Measurements from ENCODE around the gene PARD3. TPM values are rescaled to one million over a fixed set of nuclear protein-coding genes. Genes with fewer than 3 reads are reported as not detected.

The PARD3 gene
- total RNA-seq, 1 donor from 2014 or later = 35.4 TPM

DNA sequence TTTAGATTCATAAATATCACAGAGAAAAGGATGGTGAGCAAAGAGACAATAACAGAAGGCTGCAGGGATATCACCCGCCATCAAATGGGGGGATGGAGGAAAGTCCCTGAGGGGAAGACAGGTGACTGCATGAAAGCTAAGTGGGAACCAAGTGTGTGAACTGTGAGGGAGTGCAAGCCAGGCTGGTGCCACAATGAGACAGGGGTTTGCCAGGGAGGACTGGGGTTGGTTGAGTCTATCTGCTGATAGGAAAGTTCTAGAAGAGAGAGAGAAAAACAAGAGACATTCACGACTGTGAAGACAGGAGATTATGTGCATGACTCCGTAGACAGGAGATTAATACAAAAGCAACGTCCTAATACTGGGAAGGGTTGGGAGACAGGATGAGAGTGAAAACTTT, 376.4 kb downstream of the PARD3 start:
- no peak for FAIRE-seq
- no peak overlapping the region for H2AFZ ChIP-seq (ENCODE audit: low read depth, low read length)
- H3K9me3 Mint-ChIP-seq (ENCODE audit: unreplicated experiment) = no peaks in the 10 kb centered on the region
- no peaks in the 10 kb centered on the region for H3K9me3 ChIP-seq (ENCODE audit: insufficient read depth, low read depth, low read length)
- H3K4me1 Mint-ChIP-seq (ENCODE audit: low read depth, unreplicated experiment) = peaks cover 8% of the 10 kb centered on the region
- no peak overlapping the region for H3K4me3 ChIP-seq (ENCODE audit: insufficient read depth, low read depth, low read length)
- H3K27me3 ChIP-seq (ENCODE audit: insufficient read depth, low read length) = no peaks in the 10 kb centered on the region
- H3K79me2 ChIP-seq (ENCODE audit: insufficient read depth, low read length) = no peaks in the 10 kb centered on the region
- no peaks in the 10 kb centered on the region for H3K36me3 Mint-ChIP-seq (ENCODE audit: low read depth, unreplicated experiment)
- H4K20me1 ChIP-seq (ENCODE audit: insufficient read depth, low read length) = peaks cover 4% of the 10 kb centered on the region
- no peak overlapping the region for H3K4me3 Mint-ChIP-seq (ENCODE audit: unreplicated experiment)
- H3K27me3 Mint-ChIP-seq (ENCODE audit: low read depth, unreplicated experiment) = no peaks in the 10 kb centered on the region
- no peak for TF ChIP-seq EZH2 (IDR thresholded peaks at IDR 0.05; ENCODE audit: insufficient read depth, low read length)
- TF ChIP-seq, protein P1, sequence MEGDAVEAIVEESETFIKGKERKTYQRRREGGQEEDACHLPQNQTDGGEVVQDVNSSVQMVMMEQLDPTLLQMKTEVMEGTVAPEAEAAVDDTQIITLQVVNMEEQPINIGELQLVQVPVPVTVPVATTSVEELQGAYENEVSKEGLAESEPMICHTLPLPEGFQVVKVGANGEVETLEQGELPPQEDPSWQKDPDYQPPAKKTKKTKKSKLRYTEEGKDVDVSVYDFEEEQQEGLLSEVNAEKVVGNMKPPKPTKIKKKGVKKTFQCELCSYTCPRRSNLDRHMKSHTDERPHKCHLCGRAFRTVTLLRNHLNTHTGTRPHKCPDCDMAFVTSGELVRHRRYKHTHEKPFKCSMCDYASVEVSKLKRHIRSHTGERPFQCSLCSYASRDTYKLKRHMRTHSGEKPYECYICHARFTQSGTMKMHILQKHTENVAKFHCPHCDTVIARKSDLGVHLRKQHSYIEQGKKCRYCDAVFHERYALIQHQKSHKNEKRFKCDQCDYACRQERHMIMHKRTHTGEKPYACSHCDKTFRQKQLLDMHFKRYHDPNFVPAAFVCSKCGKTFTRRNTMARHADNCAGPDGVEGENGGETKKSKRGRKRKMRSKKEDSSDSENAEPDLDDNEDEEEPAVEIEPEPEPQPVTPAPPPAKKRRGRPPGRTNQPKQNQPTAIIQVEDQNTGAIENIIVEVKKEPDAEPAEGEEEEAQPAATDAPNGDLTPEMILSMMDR (IDR thresholded peaks at IDR 0.05; ENCODE audit: insufficient read depth, low read depth, low read length) = no peak
- H3K4me1 ChIP-seq (ENCODE audit: insufficient read depth, low read length) = peaks cover 7% of the 10 kb centered on the region
- no peaks in the 10 kb centered on the region for H3K36me3 ChIP-seq (ENCODE audit: insufficient read depth, low read length)
- no peak overlapping the region for H3K27ac Mint-ChIP-seq (ENCODE audit: unreplicated experiment)
- no peak for DNase-seq (ENCODE audit: low read depth)
- H3K9ac ChIP-seq (ENCODE audit: low read length) = no peak overlapping the region
- no peak overlapping the region for H3K4me2 ChIP-seq (ENCODE audit: low read length)
- no peak overlapping the region for H3K27ac ChIP-seq (ENCODE audit: low read depth, low read length)

DNA sequence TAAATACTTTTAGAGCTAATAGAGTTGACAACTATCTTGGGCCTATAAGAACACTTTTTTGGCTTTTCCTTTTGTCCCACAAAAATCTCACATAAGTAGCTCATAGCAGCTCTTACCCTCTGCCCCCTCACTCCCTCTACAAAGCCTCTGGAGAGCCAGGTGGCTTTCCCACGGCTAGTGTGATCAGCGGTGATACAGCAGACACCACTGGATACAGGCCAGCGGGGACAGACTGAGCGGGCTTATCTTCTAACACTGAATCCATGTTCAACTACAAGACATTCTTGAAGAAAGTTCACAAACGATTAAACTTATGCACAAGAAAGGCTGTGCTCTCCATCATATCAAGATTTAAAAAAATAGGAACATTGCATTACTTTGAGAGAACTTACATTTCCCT, 377.2 kb downstream of the PARD3 start:
- no peak overlapping the region for H3K4me3 Mint-ChIP-seq (ENCODE audit: unreplicated experiment)
- no peak overlapping the region for H3K27ac ChIP-seq (ENCODE audit: low read depth, low read length)
- no peak for FAIRE-seq
- no peak overlapping the region for H3K4me3 ChIP-seq (ENCODE audit: insufficient read depth, low read depth, low read length)
- no peak overlapping the region for H3K9ac ChIP-seq (ENCODE audit: low read length)
- peaks cover 4% of the 10 kb centered on the region for H4K20me1 ChIP-seq (ENCODE audit: insufficient read depth, low read length)
- no peaks in the 10 kb centered on the region for H3K9me3 ChIP-seq (ENCODE audit: insufficient read depth, low read depth, low read length)
- H3K9me3 Mint-ChIP-seq (ENCODE audit: unreplicated experiment) = no peaks in the 10 kb centered on the region
- H3K27ac Mint-ChIP-seq (ENCODE audit: unreplicated experiment) = no peak overlapping the region
- no peaks in the 10 kb centered on the region for H3K27me3 Mint-ChIP-seq (ENCODE audit: low read depth, unreplicated experiment)
- TF ChIP-seq EZH2 (IDR thresholded peaks at IDR 0.05; ENCODE audit: insufficient read depth, low read length) = no peak
- TF ChIP-seq, protein P1 (IDR thresholded peaks at IDR 0.05; ENCODE audit: insufficient read depth, low read depth, low read length) = no peak
- peaks cover 9% of the 10 kb centered on the region for H3K4me1 ChIP-seq (ENCODE audit: insufficient read depth, low read length)
- no peaks in the 10 kb centered on the region for H3K79me2 ChIP-seq (ENCODE audit: insufficient read depth, low read length)
- peaks cover 14% of the 10 kb centered on the region for H3K4me1 Mint-ChIP-seq (ENCODE audit: low read depth, unreplicated experiment)
- DNase-seq (ENCODE audit: low read depth) = no peak
- H3K36me3 Mint-ChIP-seq (ENCODE audit: low read depth, unreplicated experiment) = no peaks in the 10 kb centered on the region
- H2AFZ ChIP-seq (ENCODE audit: low read depth, low read length) = no peak overlapping the region
- H3K4me2 ChIP-seq (ENCODE audit: low read length) = no peak overlapping the region
- H3K27me3 ChIP-seq (ENCODE audit: insufficient read depth, low read length) = no peaks in the 10 kb centered on the region
- no peaks in the 10 kb centered on the region for H3K36me3 ChIP-seq (ENCODE audit: insufficient read depth, low read length)

DNA sequence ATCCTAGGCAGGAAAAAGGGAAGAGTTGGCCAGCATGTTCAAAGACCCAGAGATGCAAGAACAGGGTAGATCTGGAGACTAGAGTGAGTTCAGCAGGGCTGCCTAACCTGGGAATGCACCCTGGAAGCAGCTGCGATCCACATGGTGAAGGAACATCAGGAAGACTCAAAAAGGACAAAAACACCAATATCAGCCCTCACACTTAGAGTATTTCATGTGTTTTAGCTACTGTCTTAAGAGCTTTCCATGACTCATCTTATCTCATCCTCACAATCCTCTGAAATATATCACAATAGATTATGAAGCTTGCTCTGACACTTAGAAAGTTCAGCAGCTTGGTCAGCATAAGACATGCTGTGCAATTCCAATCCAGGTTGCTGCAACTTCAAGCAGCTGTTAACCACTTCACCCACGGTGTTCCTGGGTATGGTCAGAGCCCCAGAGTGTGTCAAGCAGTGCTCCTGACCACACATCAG, 380.9 kb downstream of the PARD3 start:
- DNase-seq (ENCODE audit: low read depth) = peak; percentile 69
- H3K4me3 ChIP-seq (ENCODE audit: insufficient read depth, low read depth, low read length) = no peak overlapping the region
- peak overlapping the region; percentile 58 for H3K4me2 ChIP-seq (ENCODE audit: low read length)
- TF ChIP-seq, protein P1 (IDR thresholded peaks at IDR 0.05; ENCODE audit: insufficient read depth, low read depth, low read length) = no peak
- no peak for TF ChIP-seq EZH2 (IDR thresholded peaks at IDR 0.05; ENCODE audit: insufficient read depth, low read length)
- H3K9me3 ChIP-seq (ENCODE audit: insufficient read depth, low read depth, low read length) = no peaks in the 10 kb centered on the region
- H2AFZ ChIP-seq (ENCODE audit: low read depth, low read length) = no peak overlapping the region
- peaks cover 9% of the 10 kb centered on the region for H3K4me1 ChIP-seq (ENCODE audit: insufficient read depth, low read length)
- Mint-ChIP-seq H3K4me1 (ENCODE audit: low read depth, unreplicated experiment) (peaks cover 16% of the 10 kb centered on the region), H3K36me3 (ENCODE audit: low read depth, unreplicated experiment) (no peaks in the 10 kb centered on the region), H3K27me3 (ENCODE audit: low read depth, unreplicated experiment) (no peaks in the 10 kb centered on the region), H3K4me3 (ENCODE audit: unreplicated experiment) (no peak overlapping the region), H3K27ac (ENCODE audit: unreplicated experiment) (no peak overlapping the region), H3K9me3 (ENCODE audit: unreplicated experiment) (no peaks in the 10 kb centered on the region)
- FAIRE-seq = peak; percentile 54
- no peaks in the 10 kb centered on the region for H3K27me3 ChIP-seq (ENCODE audit: insufficient read depth, low read length)
- H3K79me2 ChIP-seq (ENCODE audit: insufficient read depth, low read length) = no peaks in the 10 kb centered on the region
- no peak overlapping the region for H3K9ac ChIP-seq (ENCODE audit: low read length)
- H3K27ac ChIP-seq (ENCODE audit: low read depth, low read length) = peak overlapping the region; percentile 47
- peaks cover 4% of the 10 kb centered on the region for H4K20me1 ChIP-seq (ENCODE audit: insufficient read depth, low read length)
- no peaks in the 10 kb centered on the region for H3K36me3 ChIP-seq (ENCODE audit: insufficient read depth, low read length)

All from astrocyte (in vitro differentiated cells and primary cell).